ENCODE results near the gene GNPAT. TPM values are rescaled to one million over a fixed set of nuclear protein-coding genes. Genes with fewer than 3 reads are reported as not detected.

The GNPAT gene
- total and polyA plus RNA-seq, 2 experiments from 2014 or later, result 32.8 to 45.4 TPM

DNA sequence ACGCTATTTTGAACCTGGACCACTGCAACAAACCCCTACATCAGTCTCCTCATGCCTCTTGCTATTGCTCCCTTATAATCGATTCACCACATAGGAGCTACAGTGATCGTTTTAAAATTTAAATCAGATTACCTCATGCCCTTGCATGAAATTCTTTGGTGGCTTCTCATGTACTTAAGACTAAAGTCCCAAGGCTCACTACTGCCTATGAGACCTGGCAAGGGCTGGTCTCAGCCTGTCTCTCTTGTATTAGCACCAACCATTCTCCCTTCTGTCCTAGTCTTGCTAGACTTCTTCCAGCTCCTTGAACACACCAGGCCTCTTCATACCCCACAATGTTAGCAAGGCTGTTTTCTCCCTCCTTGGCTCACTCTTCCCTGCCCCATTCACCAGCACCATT is 6.5 kb upstream of the GNPAT start:
- Mint-ChIP-seq H3K4me3 (no peak overlapping the region), H3K27ac (no peak overlapping the region), H3K36me3 (ENCODE audit: low read depth) (peaks cover 10% of the 10 kb centered on the region; the same call in 2 of the 3 replicates), H3K27me3 (ENCODE audit: insufficient read depth, low read depth, poor library complexity) (no peaks in the 10 kb centered on the region), H3K4me1 (no peaks in the 10 kb centered on the region), H3K9me3 (no peaks in the 10 kb centered on the region)
- no peaks in the 10 kb centered on the region for H3K36me3 ChIP-seq (ENCODE audit: insufficient read depth)
- no peaks in the 10 kb centered on the region for H3K4me1 ChIP-seq (ENCODE audit: insufficient read depth)
- H3K79me2 ChIP-seq (replicated peaks; ENCODE audit: insufficient read depth), result no peaks in the 10 kb centered on the region
- TF ChIP-seq REST (IDR thresholded peaks at IDR 0.05; ENCODE audit: unreplicated experiment) (no peak), CTCF (conservative IDR thresholded peaks at IDR 0.05; ENCODE audit: low read depth in 2 of 2) (no peak), POLR2AphosphoS5 (IDR thresholded peaks at IDR 0.05; ENCODE audit: low read depth) (no peak), EZH2 (IDR thresholded peaks at IDR 0.05; ENCODE audit: low read depth, unreplicated experiment) (no peak), ZNF331 (CRISPR knock-in tag; IDR thresholded peaks at IDR 0.05; ENCODE audit: low read depth) (no peak)
- TF ChIP-seq, protein P1, sequence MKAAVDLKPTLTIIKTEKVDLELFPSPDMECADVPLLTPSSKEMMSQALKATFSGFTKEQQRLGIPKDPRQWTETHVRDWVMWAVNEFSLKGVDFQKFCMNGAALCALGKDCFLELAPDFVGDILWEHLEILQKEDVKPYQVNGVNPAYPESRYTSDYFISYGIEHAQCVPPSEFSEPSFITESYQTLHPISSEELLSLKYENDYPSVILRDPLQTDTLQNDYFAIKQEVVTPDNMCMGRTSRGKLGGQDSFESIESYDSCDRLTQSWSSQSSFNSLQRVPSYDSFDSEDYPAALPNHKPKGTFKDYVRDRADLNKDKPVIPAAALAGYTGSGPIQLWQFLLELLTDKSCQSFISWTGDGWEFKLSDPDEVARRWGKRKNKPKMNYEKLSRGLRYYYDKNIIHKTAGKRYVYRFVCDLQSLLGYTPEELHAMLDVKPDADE (IDR thresholded peaks at IDR 0.05), result no peak
- ATAC-seq, result no peak
- H3F3A ChIP-seq (replicated peaks; ENCODE audit: low read depth), result no peaks in the 10 kb centered on the region
- H2AFZ ChIP-seq, result no peak overlapping the region
- DNase-seq (ENCODE audit: low spot score), result no peak
- peaks cover 6% of the 10 kb centered on the region for H4K20me1 ChIP-seq (replicated peaks; ENCODE audit: insufficient read depth)
- H3K4me2 ChIP-seq, result no peak overlapping the region
- no peaks in the 10 kb centered on the region for H3K9me2 ChIP-seq (ENCODE audit: insufficient read depth)
- no peak overlapping the region for H3K4me3 ChIP-seq
- H3K27me3 ChIP-seq (ENCODE audit: insufficient read depth), result no peaks in the 10 kb centered on the region
- H3K27ac ChIP-seq (ENCODE audit: low read depth), result no peak overlapping the region

- peaks cover 4% of the 10 kb centered on the region; the same call in 1 of the 2 replicates for H4K20me1 ChIP-seq (replicated peaks; ENCODE audit: insufficient read depth)
- no peaks in the 10 kb centered on the region for H3K36me3 ChIP-seq (ENCODE audit: insufficient read depth)
- no peak overlapping the region for H3K27ac Mint-ChIP-seq
- no peak overlapping the region for H3K27ac ChIP-seq (ENCODE audit: low read depth)
- H3K4me3 ChIP-seq, result no peak overlapping the region
- no peaks in the 10 kb centered on the region for H3K27me3 Mint-ChIP-seq (ENCODE audit: insufficient read depth, low read depth, poor library complexity)
- no peak overlapping the region for H2AFZ ChIP-seq
- peaks cover 10% of the 10 kb centered on the region; the same call in 2 of the 3 replicates for H3K36me3 Mint-ChIP-seq (ENCODE audit: low read depth)
- H3K4me1 ChIP-seq (ENCODE audit: insufficient read depth), result peaks cover 3% of the 10 kb centered on the region; the same call in 1 of the 2 replicates
- ATAC-seq, result no peak
- H3K27me3 ChIP-seq (ENCODE audit: insufficient read depth), result no peaks in the 10 kb centered on the region
- DNase-seq (ENCODE audit: low spot score), result no peak
- peaks cover 4% of the 10 kb centered on the region; the same call in 2 of the 3 replicates for H3K4me1 Mint-ChIP-seq
- H3K4me2 ChIP-seq, result no peak overlapping the region
- no peaks in the 10 kb centered on the region for H3K9me2 ChIP-seq (ENCODE audit: insufficient read depth)
- no peaks in the 10 kb centered on the region for H3K79me2 ChIP-seq (replicated peaks; ENCODE audit: insufficient read depth)
- H3F3A ChIP-seq (replicated peaks; ENCODE audit: low read depth), result no peaks in the 10 kb centered on the region
- no peaks in the 10 kb centered on the region for H3K9me3 Mint-ChIP-seq
- H3K4me3 Mint-ChIP-seq, result no peak overlapping the region
- TF ChIP-seq EZH2 (IDR thresholded peaks at IDR 0.05; ENCODE audit: low read depth, unreplicated experiment) (no peak), ZNF331 (CRISPR knock-in tag; IDR thresholded peaks at IDR 0.05; ENCODE audit: low read depth) (no peak), REST (IDR thresholded peaks at IDR 0.05; ENCODE audit: unreplicated experiment) (no peak)
- TF ChIP-seq, protein P1 (IDR thresholded peaks at IDR 0.05), result no peak
These were observed 5.3 kb upstream of the GNPAT start for GRCh38 chr1:231235526-231236207.

All from GM23338 (cell line).